Small intestine (tissue), 7 donors: ENCODE measurements around the gene ARPC4. TPM values are rescaled to one million over a fixed set of nuclear protein-coding genes. Genes with fewer than 3 reads are reported as not detected.
A peak's percentile ranks its signal among the peaks of the same experiment; 100 is the strongest.
"Not testable (repeated sequence)": the region's sequence is repeated elsewhere in the genome, so short reads cannot be mapped to it uniquely, and the experiment has no call there.

Source experiments
- DNase-seq, 2 donors: peaks; one replicate each; pipeline versions ENCODE4 v3.0.0 to v3.0.0-alpha.2; 2013
- FAIRE-seq: peaks from 2 replicates; lab custom pipeline; 2012; peaks lifted over from hg19 to GRCh38; lab: Jason Lieb, UNC
- H3K27ac ChIP-seq, 3 donors: one replicate each; pipeline ENCODE4 v1.5.1; 2013; ENCODE audit warnings: low read length in 2 of 3, mild to moderate bottlenecking in 2 of 3, control low read depth in 1 of 3, inconsistent platforms in 1 of 3, low read depth in 1 of 3, moderate library complexity in 1 of 3
- H3K27me3 ChIP-seq, 3 donors: one replicate each; pipeline ENCODE4 v1.6.1; 2013; ENCODE audit warnings: low read length in 3 of 3, inconsistent platforms in 1 of 3; ENCODE audit not compliant: control insufficient read depth in 3 of 3, insufficient read depth in 3 of 3
- H3K36me3 ChIP-seq, 3 donors: one replicate each; pipeline ENCODE4 v1.6.1; 2013; ENCODE audit warnings: low read length in 3 of 3, inconsistent platforms in 1 of 3, low read depth in 1 of 3, mild to moderate bottlenecking in 1 of 3, moderate library complexity in 1 of 3; ENCODE audit not compliant: control insufficient read depth in 3 of 3, insufficient read depth in 2 of 3
- H3K4me1 ChIP-seq, 3 donors: one replicate each; pipeline ENCODE4 v1.6.1; 2013; ENCODE audit warnings: low read length in 2 of 3, inconsistent platforms in 1 of 3, low read depth in 1 of 3, mild to moderate bottlenecking in 1 of 3, moderate library complexity in 1 of 3; ENCODE audit not compliant: control insufficient read depth in 3 of 3, insufficient read depth in 2 of 3
- H3K4me3 ChIP-seq, 3 donors: one replicate each; pipeline ENCODE4 v1.5.1; 2013; ENCODE audit warnings: low read length in 3 of 3, control low read depth in 1 of 3, inconsistent platforms in 1 of 3, low read depth in 1 of 3, mild to moderate bottlenecking in 1 of 3, moderate library complexity in 1 of 3
- H3K9me3 ChIP-seq, 2 donors: one replicate each; pipeline ENCODE4 v1.6.1; 2013; ENCODE audit warnings: low read depth in 1 of 2, low read length in 1 of 2; ENCODE audit not compliant: control insufficient read depth in 2 of 2, insufficient read depth in 1 of 2
- WGBS, 3 donors: extraction: QIAGEN DNeasy Blood & Tissue Kit; methylation state at CpG; one replicate each; pipeline ENCODE4 v1.1.7; 2013; 5-methylcytosine and 5-hydroxymethylcytosine counted together
- polyA plus RNA-seq, 4 donors: library from polyadenylated mRNA; stranded (reverse) in 3 of 4; unstranded in 1 of 4; fragments of 200-250 nt in 3 of 4; fragments of 120-200 nt in 1 of 4; gene quantifications; one replicate each; pipeline versions ENCODE4 v1.2.1 to v1.2.3, GENCODE V29; 2013
- donor health status: healthy with polysubstance abuse.
- donor health status: control.
- donor health status: control.
- donor health status: Bipolar disorder and iron deficiency.
- donor health status: healthy.

ARPC4 gene
- polyA plus RNA-seq, 4 donors: 143 to 178 (median 161) TPM

DNA sequence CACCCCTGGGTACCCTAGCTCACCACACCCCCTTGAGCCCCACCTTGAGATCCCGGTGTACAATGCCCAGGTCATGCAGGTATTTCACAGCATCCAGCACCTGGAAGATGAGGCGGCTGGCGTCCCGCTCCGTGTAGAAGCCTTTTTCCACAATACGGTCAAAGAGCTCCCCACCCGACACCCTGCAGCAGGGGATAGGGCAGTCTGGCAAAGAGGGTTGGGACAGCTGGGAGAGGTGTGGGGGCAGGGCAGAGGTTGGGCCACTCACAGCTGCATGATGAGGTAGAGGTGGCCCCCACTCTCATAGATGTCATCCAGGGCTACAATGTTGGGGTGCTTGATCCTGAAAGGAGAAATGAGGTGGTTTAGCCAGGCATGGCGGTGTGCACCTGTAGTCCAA lies 30.0 kb upstream of the ARPC4 start:
- FAIRE-seq: no peak
- peaks cover 5 to 75% (median 5%) of the 10 kb centered on the region in 3 donors for H3K36me3 ChIP-seq
- no peaks in the 10 kb centered on the region for H3K27me3 ChIP-seq
- H3K9me3 ChIP-seq: no peaks in the 10 kb centered on the region
- no peak overlapping the region for H3K4me3 ChIP-seq
- WGBS, 3 donors: 90 to 94% (median 93%) methylated on average over 8 of the region's 8 CpGs
- DNase-seq: no peak
- no peak overlapping the region for H3K27ac ChIP-seq
- H3K4me1 ChIP-seq: peaks cover 0 to 4% (median 0%) of the 10 kb centered on the region in 3 donors

DNA sequence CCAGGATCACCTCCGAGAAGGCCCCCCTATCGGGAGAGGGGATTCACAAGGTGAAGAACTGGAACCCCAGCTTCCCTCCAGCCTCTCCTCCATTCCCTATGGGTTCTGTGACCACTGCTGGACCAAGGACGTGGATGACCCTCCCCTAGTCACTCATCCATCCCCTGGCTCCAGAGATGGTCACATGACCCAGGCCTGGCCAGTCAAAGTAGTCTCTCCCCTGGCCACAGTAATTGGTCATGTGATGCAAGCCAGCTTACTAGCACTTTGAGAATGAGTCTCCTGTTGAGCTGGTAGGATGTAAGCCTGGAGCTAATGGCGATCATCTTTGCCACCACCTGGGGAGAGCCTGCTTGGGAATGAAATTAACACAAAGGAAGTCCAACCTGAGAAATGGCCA lies 27.0 kb upstream of the ARPC4 start:
- peaks cover 0 to 56% (median 5%) of the 10 kb centered on the region in 3 donors for H3K36me3 ChIP-seq
- H3K27ac ChIP-seq: no peak overlapping the region
- FAIRE-seq (no peak), DNase-seq (no peak)
- 84 to 89% (median 85%) methylated on average over 4 of the region's 4 CpGs for WGBS, 3 donors
- H3K27me3 ChIP-seq: no peaks in the 10 kb centered on the region
- H3K4me1 ChIP-seq: peaks cover 8 to 28% (median 15%) of the 10 kb centered on the region in 3 donors
- no peak overlapping the region for H3K4me3 ChIP-seq
- H3K9me3 ChIP-seq: no peaks in the 10 kb centered on the region

DNA sequence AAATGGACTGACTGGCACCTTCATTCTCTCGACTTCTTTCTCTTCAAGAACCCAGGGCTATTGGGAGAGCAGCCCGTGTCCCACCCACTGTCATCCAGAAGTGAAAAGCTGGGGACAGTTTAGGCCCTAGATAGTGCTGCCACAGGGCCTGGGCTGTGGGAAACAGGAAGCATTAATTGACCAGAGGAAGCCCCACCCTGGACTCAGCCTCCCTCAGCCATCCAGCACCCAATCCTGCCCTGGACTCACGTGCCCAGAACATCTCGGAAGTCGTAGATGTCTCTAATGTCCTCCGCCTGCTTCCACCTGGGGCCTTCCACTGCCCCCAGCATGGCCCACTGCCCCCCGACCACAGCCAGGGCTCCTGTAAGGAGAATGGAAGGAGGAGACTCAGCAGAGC lies 25.5 kb upstream of the ARPC4 start:
- 63 to 75% (median 64%) methylated on average over 7 of the region's 7 CpGs for WGBS, 3 donors
- Histone ChIP-seq H3K27ac (peak overlapping the region in 1 of 3 donors; percentile 14), H3K4me3 (no peak overlapping the region), H3K9me3 (no peaks in the 10 kb centered on the region), H3K27me3 (no peaks in the 10 kb centered on the region), H3K36me3 (peaks cover 0 to 44% (median 2%) of the 10 kb centered on the region in 3 donors), H3K4me1 (peaks cover 8 to 28% (median 15%) of the 10 kb centered on the region in 3 donors)
- no peak for DNase-seq
- no peak for FAIRE-seq

DNA sequence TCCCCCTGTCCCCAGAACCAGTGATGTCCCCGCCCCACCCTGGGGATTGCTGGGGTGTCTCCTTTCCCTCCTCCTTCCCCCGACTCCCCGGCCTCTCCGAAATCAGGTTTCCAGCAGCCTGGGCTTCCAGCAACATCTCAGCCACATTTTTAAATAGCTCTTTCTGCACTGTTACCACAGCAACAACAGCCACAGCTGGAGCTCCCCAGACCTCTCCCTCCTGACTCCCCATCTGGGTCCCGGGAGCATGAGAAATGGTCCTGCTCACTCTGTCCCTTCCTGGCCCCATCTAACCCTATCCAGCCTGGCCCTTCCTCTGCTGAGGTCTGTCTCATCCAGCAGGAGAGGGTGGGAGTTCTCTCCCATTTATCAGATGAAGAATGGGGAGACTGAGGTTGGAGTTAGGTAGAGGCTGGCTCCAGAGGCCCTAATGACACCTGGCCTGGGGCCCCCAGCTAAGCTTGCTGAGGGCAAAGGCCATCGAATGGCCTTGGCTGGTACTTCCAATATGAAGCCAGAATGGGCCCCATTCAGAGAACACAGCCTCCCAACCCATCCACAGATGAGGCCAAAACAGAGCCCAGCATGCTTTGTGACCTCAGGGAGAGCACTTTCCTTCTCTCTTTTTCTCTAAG lies 24.6 kb upstream of the ARPC4 start:
- H3K4me1 ChIP-seq: peaks cover 8 to 28% (median 15%) of the 10 kb centered on the region in 3 donors
- DNase-seq (no peak), FAIRE-seq (no peak)
- H3K9me3 ChIP-seq: no peaks in the 10 kb centered on the region
- no peak overlapping the region for H3K27ac ChIP-seq
- no peaks in the 10 kb centered on the region for H3K27me3 ChIP-seq
- peak overlapping the region in 1 of 3 donors; percentile 74 for H3K4me3 ChIP-seq
- peaks cover 0 to 36% (median 0%) of the 10 kb centered on the region in 3 donors for H3K36me3 ChIP-seq
- WGBS, 3 donors: 64 to 89% (median 78%) methylated on average over 6 of the region's 6 CpGs

- Histone ChIP-seq H3K4me3 (peak overlapping the region; percentile 45 to 74 (median 57)), H3K36me3 (peaks cover 0 to 29% (median 0%) of the 10 kb centered on the region in 3 donors), H3K27ac (peak overlapping the region in 2 of 3 donors; percentile 56 to 73), H3K27me3 (no peaks in the 10 kb centered on the region), H3K4me1 (peaks cover 8 to 28% (median 15%) of the 10 kb centered on the region in 3 donors), H3K9me3 (no peaks in the 10 kb centered on the region)
- DNase-seq: no peak
- 43 to 62% (median 51%) methylated on average over 5 of the region's 5 CpGs for WGBS, 3 donors
- no peak for FAIRE-seq
Measured at GRCh38 chr3:9769012-9769411, 23.9 kb upstream of the ARPC4 start.

DNA sequence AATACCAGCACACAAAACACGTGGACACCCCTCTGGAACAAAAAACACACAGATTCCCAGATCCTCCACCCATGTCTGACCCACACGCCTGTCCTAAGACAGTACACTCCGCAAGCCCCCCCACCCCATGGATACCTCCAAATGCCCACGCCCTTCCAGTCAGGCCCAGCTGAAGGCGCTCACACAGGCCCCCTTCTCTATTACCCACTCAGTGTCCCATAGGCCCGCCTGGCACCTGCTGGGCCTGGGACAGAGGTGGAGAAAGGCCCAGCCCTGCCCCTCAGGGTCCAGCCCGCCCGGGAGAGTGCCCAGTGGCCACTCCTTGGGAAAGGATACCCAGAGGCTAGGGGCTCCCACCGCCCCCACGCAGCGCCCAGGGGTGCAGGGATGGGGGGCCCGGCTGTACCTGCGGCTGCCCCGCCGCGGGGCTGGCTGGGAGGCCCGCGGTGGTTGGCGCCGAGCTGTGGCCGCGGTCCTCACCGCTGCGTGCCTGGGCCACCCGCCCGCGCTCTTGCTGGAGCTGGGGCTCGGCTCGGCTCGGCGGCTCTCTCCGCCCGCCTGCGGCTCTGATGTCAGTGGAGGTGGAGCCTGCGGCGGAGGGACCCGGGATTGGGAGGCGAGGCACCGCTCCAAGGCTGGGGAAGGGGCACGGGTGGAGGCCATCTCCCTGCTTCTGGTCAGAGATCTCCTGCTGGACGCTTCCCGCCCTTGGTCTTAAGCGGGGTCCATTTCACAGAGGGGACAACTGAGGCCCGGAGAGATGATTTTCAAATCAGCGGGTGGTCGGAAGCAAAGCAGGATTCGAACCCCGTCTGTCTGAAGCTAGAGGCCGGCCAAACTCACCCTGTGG lies 23.2 kb upstream of the ARPC4 start, which contains the start of gene CAMK1:
CAMK1 (minus strand) TSS at position 522 of the 850 bp plus-strand sequence. CDS start 2,198 bp downstream, outside the sequence.
- Histone ChIP-seq H3K4me1 (peaks cover 8 to 28% (median 15%) of the 10 kb centered on the region in 3 donors), H3K4me3 (peak within 1 kb of the TSS; percentile 45 to 74 (median 57)), H3K9me3 (no peaks in the 10 kb centered on the region), H3K27ac (peak within 1 kb of the TSS; percentile 52 to 73 (median 56)), H3K27me3 (no peaks in the 10 kb centered on the region), H3K36me3 (peaks cover 0 to 23% (median 0%) of the 10 kb centered on the region in 3 donors)
- FAIRE-seq (no peak), DNase-seq (peak; percentile 69 to 84)
- 4 to 8% (median 4%) methylated on average over 32 to 49 of the region's 49 CpGs for WGBS, 3 donors

DNA sequence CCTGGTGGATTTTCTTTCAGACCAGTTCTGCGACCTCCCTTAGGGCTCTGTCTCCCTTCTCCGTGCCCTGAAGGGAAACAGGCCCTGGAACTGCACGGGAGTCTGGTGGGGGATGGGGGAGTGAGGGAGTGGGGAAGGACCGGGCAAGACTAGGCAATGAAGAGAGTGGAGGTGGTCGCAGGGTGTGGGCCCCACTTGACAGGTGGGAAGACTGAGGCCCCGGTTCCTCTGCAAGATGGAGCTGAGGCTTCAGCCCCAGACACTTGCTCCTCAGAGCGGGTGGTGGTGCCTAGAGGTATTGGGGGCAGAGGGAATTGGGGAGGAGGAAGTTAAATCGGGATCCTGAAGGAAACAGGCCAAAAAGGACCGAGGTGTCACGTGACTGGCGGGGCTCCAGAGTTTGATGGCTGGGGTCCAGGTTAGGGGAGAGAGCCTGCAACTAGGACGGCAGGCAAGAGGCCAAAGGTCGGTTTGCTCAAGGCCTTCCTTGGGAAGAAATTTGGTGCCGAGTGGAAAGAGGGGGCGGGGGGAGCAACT lies 22.5 kb upstream of the ARPC4 start:
- peak overlapping the region; percentile 52 to 71 (median 56) for H3K27ac ChIP-seq
- H3K4me1 ChIP-seq: peaks cover 8 to 28% (median 15%) of the 10 kb centered on the region in 3 donors
- H3K9me3 ChIP-seq: no peaks in the 10 kb centered on the region
- peak overlapping the region; percentile 14 to 74 (median 57) for H3K4me3 ChIP-seq
- H3K27me3 ChIP-seq: no peaks in the 10 kb centered on the region
- WGBS, 3 donors: 10 to 19% (median 15%) methylated on average over 15 of the region's 15 CpGs
- DNase-seq (peak; percentile 71 to 77), FAIRE-seq (no peak)
- H3K36me3 ChIP-seq: peaks cover 0 to 21% (median 0%) of the 10 kb centered on the region in 3 donors

GRCh38 chr3:9771007-9771406 lies 21.9 kb upstream of the ARPC4 start:
- 72 to 88% (median 78%) methylated on average over 2 of the region's 2 CpGs for WGBS, 3 donors
- FAIRE-seq, H3K27me3 ChIP-seq, H3K9me3 ChIP-seq, H3K27ac ChIP-seq, DNase-seq, H3K4me3 ChIP-seq: not testable (repeated sequence)
- peaks cover 8 to 28% (median 15%) of the 10 kb centered on the region in 3 donors for H3K4me1 ChIP-seq
- H3K36me3 ChIP-seq: peaks cover 0 to 14% (median 0%) of the 10 kb centered on the region in 3 donors
